ENCODE measurements around the gene STK32A.

The STK32A gene

DNA sequence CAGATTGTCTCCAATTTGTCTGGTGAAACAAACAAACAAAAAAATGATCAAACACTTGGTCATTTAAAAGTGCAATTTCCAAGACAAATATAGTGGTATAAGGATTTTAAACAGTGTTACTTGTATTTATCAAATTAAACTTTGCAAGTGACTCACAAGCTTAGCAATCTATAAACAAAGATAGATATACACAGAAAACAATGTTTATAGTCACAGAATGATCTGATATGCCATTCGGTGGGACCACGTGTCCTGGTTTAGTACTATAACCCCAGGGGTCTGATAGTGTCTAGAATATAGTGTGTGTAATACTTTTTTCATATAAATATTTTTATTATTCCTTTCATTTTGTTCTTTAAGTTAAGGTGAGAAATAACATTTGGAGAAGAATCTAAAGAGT lies 183.8 kb downstream of the STK32A start:
- DNase-seq (ENCODE audit: low read depth in 2 of 2): no peak

GRCh38 chr5:147426640-147427327 lies 192.0 kb downstream of the STK32A start:
- DNase-seq (ENCODE audit: low read depth in 2 of 2): no peak

DNA sequence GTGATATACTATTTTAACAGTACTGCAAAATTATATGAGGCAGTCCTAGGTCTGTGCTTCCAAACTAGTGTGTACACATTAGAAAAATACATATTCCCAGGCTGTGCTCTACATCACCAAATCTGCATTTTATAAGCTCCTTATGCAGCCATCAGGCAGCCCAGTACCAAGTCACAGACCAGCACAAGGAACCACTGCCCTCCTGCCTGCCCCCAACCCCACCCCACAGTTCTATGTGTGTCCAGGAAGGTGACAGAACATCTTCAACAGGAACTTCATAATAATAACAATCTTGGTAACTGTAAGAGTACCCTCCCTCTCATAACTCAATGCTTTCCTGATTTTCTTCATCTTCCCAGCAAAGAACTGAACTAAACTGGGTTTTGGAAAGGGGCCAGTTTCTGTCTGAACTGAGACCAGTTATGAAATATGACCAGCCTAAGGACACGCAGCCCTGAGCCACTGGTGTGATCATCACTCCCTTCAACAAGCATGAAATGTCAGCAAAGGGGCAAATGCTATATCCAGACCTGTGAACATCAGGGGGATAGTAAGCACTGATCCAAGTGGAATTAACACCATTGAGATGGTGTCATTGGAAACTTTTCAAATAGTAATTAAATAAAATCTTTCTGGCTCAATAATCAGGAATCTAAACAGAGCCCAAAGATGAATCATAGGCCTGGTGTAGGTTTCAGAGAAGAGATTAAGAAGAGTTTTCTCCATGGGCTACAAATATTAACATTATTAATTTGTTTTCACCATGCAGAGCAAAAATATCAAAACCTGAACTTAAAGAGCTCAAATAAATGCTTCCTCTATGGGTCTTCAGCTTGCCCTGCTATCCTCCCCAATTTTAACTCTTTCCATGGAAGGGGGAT lies 192.9 kb downstream of the STK32A start:
- no peak for DNase-seq (ENCODE audit: low read depth in 2 of 2)

- DNase-seq (ENCODE audit: low read depth in 2 of 2): no peak
Observed at GRCh38 chr5:147430628-147431027, 195.8 kb downstream of the STK32A start.

DNA sequence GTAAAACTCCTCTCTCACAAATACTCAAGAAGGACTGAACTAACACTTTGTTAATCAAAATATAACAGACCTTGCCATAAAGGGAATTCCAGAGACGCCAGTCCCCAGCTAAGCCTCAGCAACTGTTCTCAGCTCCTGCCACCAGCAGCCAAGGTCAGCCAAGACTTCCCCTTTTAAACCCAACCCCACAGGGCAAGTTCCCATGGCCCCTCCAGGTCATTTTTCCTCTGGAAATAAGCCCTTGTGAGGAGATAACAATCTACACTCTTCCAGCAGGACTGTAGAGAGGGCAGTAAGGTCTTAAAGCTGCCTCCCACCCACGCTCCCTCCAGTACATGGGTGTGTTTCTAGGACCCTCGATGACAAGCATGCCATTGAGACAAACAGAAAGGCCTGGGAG lies 196.8 kb downstream of the STK32A start:
- DNase-seq (ENCODE audit: low read depth in 2 of 2): no peak

- no peak for DNase-seq (ENCODE audit: low read depth in 2 of 2)
Observed at GRCh38 chr5:147432323-147432722, 197.5 kb downstream of the STK32A start.

DNA sequence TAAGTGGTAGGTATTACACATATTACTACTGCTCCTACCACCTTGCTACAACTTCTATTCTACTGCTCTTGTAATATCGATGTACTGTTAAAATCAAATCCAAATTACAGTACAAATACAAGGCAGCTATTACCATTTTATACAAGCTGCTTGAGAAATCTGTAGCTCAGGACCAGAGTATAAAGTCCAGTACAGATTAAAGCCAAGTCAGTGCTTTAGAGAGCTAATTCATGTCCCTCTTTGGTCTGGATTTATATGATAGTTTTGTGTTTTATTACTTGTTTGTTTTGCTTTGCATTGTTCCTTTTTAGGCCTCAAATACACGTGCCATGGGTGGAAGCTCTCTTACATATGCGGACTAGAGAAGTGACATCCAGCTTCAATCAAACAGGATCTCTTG lies 199.2 kb downstream of the STK32A start:
- no peak for DNase-seq (ENCODE audit: low read depth in 2 of 2)

- no peak for DNase-seq (ENCODE audit: low read depth in 2 of 2)
Observed at GRCh38 chr5:147436596-147436995, 201.8 kb downstream of the STK32A start.

- no peak for DNase-seq (ENCODE audit: low read depth in 2 of 2)
Observed at GRCh38 chr5:147437161-147437596, 202.4 kb downstream of the STK32A start.
